ENCODE results near the gene RCL1. TPM values are rescaled to one million over a fixed set of nuclear protein-coding genes. Genes with fewer than 3 reads are reported as not detected.

The RCL1 gene
- total and polyA plus RNA-seq, 2 of the 13 experiments (the other 11 are each of a cell fraction or from before 2014, with no cell fraction given) = 22.3 to 31.6 TPM

GRCh38 chr9:4826417-4827166, 33.8 kb downstream of the RCL1 start:
- H3K27me3 ChIP-seq (ENCODE audit: control insufficient read depth in 1 of 2, insufficient read depth in 2 of 2, low read length in 2 of 2) = no peaks in the 10 kb centered on the region
- POLR2A ChIA-PET = interaction anchor here (4.0 kb wide), 1 partner anchor 12 kb away, joined by 25 read pairs; no protein-coding TSS in a partner anchor
- intact Hi-C loops (cut with micrococcal nuclease; ENCODE audit: unreplicated experiment) = no loop called here
- H3K4me2 ChIP-seq (ENCODE audit: low read depth, low read length) = no peak overlapping the region
- H3K27ac ChIP-seq (ENCODE audit: extremely low read length, insufficient read depth, low read length) = no peak overlapping the region
- H3K79me2 ChIP-seq (ENCODE audit: insufficient read depth, low read length) = peaks cover 41% of the 10 kb centered on the region
- H3K9ac ChIP-seq (ENCODE audit: insufficient read depth, low read depth, low read length) = no peak overlapping the region
- TF ChIP-seq NR3C1 (CRISPR knock-in tag; IDR thresholded peaks at IDR 0.05) (no peak), ZNF136 (CRISPR knock-in tag; IDR thresholded peaks at IDR 0.05; ENCODE audit: low read depth) (no peak), ZNF296 (CRISPR knock-in tag; conservative IDR thresholded peaks at IDR 0.05) (no peak)
- TF ChIP-seq, protein P1, sequence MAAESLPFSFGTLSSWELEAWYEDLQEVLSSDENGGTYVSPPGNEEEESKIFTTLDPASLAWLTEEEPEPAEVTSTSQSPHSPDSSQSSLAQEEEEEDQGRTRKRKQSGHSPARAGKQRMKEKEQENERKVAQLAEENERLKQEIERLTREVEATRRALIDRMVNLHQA (CRISPR knock-in tag; IDR thresholded peaks at IDR 0.05) = no peak
- peaks cover 3 to 18% of the 10 kb centered on the region in 2 experiments; a peak in 2 of 5 replicates for H3K36me3 ChIP-seq (replicated peaks in 1 of 2; ENCODE audit: control insufficient read depth in 1 of 2, insufficient read depth in 2 of 2, low read length in 2 of 2)
- H2AFZ ChIP-seq (ENCODE audit: low read length) = no peak overlapping the region
- H3K9me3 ChIP-seq (ENCODE audit: low read length) = no peaks in the 10 kb centered on the region
- H3K4me3 ChIP-seq (replicated peaks in 1 of 3; ENCODE audit: insufficient read depth in 1 of 3, low read depth in 2 of 3, low read length in 3 of 3) = no peak overlapping the region
- H3K4me1 ChIP-seq (ENCODE audit: insufficient read depth, low read length) = peaks cover 50% of the 10 kb centered on the region
- no TSS peak for BruUV-seq (replicated peaks)
- in situ Hi-C loops (cut with HindIII; ENCODE audit: extremely low pct_ligation_motif_present, low pct_unique_long_range_greater_than_20kb) = no loop called here
- DNase-seq (ENCODE audit: low spot score) (no peak), ATAC-seq (no peak), FAIRE-seq (no peak)
- CTCF ChIA-PET (ENCODE audit: low intra/inter-chr PET ratio, low total read pairs) = no interaction called here
- H4K20me1 ChIP-seq (ENCODE audit: insufficient read depth, low read length) = no peaks in the 10 kb centered on the region
- 98% methylated on average over 7 of the region's 7 CpGs for WGBS (ENCODE audit: low lambda C conversion rate)

- H3K27ac ChIP-seq (ENCODE audit: extremely low read length, insufficient read depth, low read length) = no peak overlapping the region
- FAIRE-seq (no peak), DNase-seq (ENCODE audit: low spot score) (no peak), ATAC-seq (no peak)
- H3K27me3 ChIP-seq (ENCODE audit: control insufficient read depth in 1 of 2, insufficient read depth in 2 of 2, low read length in 2 of 2) = no peaks in the 10 kb centered on the region
- no peak overlapping the region for H2AFZ ChIP-seq (ENCODE audit: low read length)
- no peak overlapping the region for H3K9ac ChIP-seq (ENCODE audit: insufficient read depth, low read depth, low read length)
- H3K4me2 ChIP-seq (ENCODE audit: low read depth, low read length) = no peak overlapping the region
- WGBS (ENCODE audit: low lambda C conversion rate) = 97% methylated on average over 2 of the region's 2 CpGs
- in situ Hi-C loops (cut with HindIII; ENCODE audit: extremely low pct_ligation_motif_present, low pct_unique_long_range_greater_than_20kb) (no loop called here), intact Hi-C loops (cut with micrococcal nuclease; ENCODE audit: unreplicated experiment) (no loop called here)
- no peaks in the 10 kb centered on the region for H4K20me1 ChIP-seq (ENCODE audit: insufficient read depth, low read length)
- H3K79me2 ChIP-seq (ENCODE audit: insufficient read depth, low read length) = peaks cover 39% of the 10 kb centered on the region
- H3K9me3 ChIP-seq (ENCODE audit: low read length) = no peaks in the 10 kb centered on the region
- H3K4me1 ChIP-seq (ENCODE audit: insufficient read depth, low read length) = peaks cover 50% of the 10 kb centered on the region
- peaks cover 3 to 18% of the 10 kb centered on the region in 2 experiments; a peak in 3 of 5 replicates for H3K36me3 ChIP-seq (replicated peaks in 1 of 2; ENCODE audit: control insufficient read depth in 1 of 2, insufficient read depth in 2 of 2, low read length in 2 of 2)
- no TSS peak for BruUV-seq (replicated peaks)
- ChIA-PET POLR2A (interaction anchor here (4.0 kb wide), 1 partner anchor 11 kb away, joined by 25 read pairs; no protein-coding TSS in a partner anchor), CTCF (ENCODE audit: low intra/inter-chr PET ratio, low total read pairs) (no interaction called here)
- no peak overlapping the region for H3K4me3 ChIP-seq (replicated peaks in 1 of 3; ENCODE audit: insufficient read depth in 1 of 3, low read depth in 2 of 3, low read length in 3 of 3)
- TF ChIP-seq BRF2 (CRISPR knock-in tag; IDR thresholded peaks at IDR 0.05) (no peak), RBM39 (IDR thresholded peaks at IDR 0.05; ENCODE audit: low read depth, low read length, poor library complexity, severe bottlenecking) (no peak), HOXA5 (CRISPR knock-in tag; IDR thresholded peaks at IDR 0.05) (no peak), XBP1 (CRISPR knock-in tag; IDR thresholded peaks at IDR 0.05) (no peak), AKAP8 (CRISPR knock-in tag; IDR thresholded peaks at IDR 0.05) (no peak)
- TF ChIP-seq, protein P2, sequence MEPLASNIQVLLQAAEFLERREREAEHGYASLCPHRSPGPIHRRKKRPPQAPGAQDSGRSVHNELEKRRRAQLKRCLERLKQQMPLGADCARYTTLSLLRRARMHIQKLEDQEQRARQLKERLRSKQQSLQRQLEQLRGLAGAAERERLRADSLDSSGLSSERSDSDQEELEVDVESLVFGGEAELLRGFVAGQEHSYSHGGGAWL (CRISPR knock-in tag; IDR thresholded peaks at IDR 0.05) = no peak
- TF ChIP-seq, protein P3, sequence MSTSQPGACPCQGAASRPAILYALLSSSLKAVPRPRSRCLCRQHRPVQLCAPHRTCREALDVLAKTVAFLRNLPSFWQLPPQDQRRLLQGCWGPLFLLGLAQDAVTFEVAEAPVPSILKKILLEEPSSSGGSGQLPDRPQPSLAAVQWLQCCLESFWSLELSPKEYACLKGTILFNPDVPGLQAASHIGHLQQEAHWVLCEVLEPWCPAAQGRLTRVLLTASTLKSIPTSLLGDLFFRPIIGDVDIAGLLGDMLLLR (CRISPR knock-in tag; IDR thresholded peaks at IDR 0.05) = no peak
Observed at GRCh38 chr9:4827224-4827623, 34.5 kb downstream of the RCL1 start.

Measured in HepG2 (cell line).